ENCODE data around the gene CD36.

CD36 gene

DNA sequence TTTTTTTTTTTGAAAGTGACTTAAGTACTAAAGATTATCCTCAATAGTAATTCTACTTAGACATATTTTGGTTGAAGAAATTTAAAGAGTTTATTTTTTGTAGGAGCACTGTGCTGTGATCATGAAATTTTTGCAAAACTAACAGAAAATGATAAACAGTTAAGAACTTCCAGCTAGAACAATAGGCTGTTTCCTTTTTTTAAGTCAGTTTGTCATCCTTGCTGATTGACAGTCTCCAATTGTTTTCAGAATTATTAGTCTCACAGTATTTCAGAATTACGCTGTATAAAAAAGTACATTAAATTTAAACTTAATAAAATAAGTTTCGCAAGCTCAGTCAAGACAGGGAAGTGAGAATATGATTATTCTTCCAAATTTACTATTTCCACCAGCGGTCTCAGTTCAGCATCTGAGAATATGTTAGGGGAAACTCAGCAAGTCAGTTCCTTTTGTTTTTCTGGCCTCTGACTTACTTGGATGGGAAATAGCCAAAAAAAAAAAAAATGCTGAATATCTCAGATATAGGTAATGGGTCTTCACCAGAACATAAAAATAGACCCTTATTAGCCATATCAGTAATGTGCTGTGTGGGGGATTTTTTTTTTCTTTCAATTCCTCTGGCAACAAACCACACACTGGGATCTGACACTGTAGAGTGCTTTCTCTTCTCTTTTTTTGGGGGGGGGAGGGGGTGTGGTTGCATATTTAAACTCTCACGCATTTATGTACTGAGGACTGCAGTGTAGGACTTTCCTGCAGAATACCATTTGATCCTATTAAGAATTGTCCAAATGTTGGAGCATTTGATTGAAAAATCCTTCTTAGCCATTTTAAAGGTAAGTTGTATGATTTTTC lies at the start of gene CD36:
Gene CD36, plus strand, starts transcription at position 732 of the 855 bp plus-strand sequence. CDS start 8,099 bp downstream, outside the sequence.
- DNase-seq: no peak

GRCh38 chr7:80589631-80590030 lies 48.8 kb upstream of the CD36 start:
- DNase-seq: no peak

DNA sequence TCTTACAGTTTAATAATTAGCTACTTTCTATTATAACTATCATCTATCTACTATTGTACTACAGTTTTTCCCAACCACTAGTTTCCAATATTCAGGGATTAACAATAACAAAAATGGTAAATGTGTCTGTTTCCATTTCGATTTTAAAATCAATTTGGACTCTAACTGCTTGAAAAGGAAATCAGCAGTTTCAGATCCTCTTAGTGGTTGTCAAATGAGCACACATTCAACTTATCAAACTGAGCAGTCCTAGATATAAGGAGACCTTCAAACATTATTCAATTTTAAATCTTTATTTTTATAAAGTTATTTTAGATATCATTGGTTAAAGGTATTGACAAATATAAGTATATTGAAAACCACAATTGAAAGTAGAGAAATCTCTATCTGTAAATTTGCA lies 46.8 kb upstream of the CD36 start:
- no peak for DNase-seq

- no peak for DNase-seq
Observed at GRCh38 chr7:80593869-80594586, 44.4 kb upstream of the CD36 start.

GRCh38 chr7:80596933-80597517 lies 41.4 kb upstream of the CD36 start:
- DNase-seq: no peak

- DNase-seq: no peak
Observed at GRCh38 chr7:80597875-80598274, 40.6 kb upstream of the CD36 start.

DNA sequence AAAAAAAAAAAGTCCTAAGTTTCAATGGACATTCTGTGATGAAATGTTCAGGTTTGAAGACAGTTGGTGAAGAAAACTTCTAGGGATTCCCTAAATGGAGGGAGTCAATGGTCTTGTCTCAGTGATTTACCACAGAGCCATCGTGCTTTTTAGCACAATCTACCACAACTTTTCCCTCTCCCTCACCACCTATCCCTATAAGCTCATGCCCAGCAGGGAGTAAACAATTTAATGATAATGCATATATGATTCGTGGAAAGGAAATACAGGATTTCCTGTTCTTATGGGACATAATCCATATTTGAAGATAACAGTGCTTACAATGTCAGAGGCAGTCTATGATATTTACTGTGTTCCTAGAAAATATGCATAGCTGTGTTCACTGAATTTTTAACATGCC lies 38.4 kb upstream of the CD36 start:
- DNase-seq: no peak

DNA sequence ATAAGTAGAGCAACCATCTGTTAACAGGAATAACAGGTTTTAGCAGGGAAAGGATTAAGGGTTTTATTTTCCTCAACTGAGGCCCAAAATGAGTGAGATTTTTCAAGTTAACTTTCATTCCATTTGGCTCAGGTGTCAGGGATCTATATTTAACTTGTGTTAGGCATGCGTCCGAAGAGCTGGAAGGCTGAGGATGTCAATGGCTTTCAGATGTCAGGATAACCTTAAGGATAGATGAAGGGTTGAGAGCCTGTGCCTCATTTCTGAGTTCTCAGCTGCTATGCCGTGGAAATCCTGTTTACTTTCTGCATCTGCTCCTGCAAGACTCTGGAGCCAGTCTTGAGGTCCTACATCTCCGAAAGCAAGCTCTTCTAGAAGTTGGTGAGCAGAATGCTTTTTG lies 36.4 kb upstream of the CD36 start:
- no peak for DNase-seq

GRCh38 chr7:80603940-80604339 lies 34.5 kb upstream of the CD36 start:
- no peak for DNase-seq

- no peak for DNase-seq
Observed at GRCh38 chr7:80604436-80604835, 34.0 kb upstream of the CD36 start.

GRCh38 chr7:80607136-80607535 lies 31.3 kb upstream of the CD36 start:
- no peak for DNase-seq

- no peak for DNase-seq
Observed at GRCh38 chr7:80608336-80608735, 30.1 kb upstream of the CD36 start.

- DNase-seq: no peak
Observed at GRCh38 chr7:80609751-80610150, 28.7 kb upstream of the CD36 start.

DNA sequence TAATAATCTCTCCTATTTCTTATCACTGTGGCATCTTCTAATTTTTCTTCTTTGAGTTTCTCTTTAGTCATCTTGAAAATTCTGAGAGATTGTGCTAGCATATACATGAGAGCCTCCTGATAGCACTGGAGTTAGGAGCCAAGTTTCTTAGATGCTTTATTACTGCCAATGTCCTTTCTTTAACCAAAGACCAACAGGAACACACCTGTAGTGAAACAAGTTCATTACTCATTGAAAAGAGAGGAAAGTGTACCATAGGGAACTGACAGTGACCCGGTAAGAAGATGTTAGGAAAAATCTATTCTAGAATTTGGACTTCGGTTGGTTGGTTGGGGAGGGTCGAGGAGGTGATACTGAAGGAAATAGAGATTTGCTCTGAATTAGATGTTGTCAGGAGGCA lies 27.1 kb upstream of the CD36 start:
- DNase-seq: no peak

GRCh38 chr7:80611779-80612178 lies 26.7 kb upstream of the CD36 start:
- no peak for DNase-seq

DNA sequence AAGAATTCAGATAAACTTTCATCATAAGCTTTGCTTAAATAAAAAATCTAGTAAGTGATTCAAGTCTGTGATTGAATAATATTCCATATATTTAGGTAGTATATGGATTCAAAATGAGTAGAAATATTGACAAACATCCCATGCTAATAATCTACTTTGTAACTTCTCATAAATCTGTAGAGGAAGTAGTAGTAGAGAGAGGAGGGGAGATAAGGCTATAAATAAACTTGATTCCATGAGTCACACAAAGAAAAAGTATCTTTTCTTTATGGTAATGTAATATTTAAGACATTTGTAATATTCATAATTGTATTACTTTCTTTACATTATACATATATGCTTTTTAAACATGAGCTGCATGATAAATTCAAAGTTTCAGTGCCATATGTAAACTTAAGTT lies 25.6 kb upstream of the CD36 start:
- DNase-seq: no peak

DNA sequence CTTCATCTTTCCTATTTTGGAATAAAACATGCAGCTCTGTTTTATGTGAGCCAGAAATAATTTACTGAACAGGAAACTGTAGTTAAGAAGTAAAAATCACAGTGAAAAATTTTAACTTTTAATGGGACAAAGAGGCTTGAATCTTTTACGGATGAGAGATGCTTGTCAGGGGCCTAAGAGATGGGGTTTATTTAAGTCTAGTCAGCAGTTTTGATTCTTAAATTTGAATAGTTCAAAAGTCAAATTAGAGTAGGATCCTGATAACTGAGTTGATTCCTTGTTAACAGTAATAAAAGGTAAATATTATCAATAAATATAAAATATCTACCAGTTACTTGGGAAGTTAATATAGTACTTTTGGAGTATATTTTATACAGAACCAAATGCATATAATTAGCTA lies 24.9 kb upstream of the CD36 start:
- DNase-seq: no peak

DNA sequence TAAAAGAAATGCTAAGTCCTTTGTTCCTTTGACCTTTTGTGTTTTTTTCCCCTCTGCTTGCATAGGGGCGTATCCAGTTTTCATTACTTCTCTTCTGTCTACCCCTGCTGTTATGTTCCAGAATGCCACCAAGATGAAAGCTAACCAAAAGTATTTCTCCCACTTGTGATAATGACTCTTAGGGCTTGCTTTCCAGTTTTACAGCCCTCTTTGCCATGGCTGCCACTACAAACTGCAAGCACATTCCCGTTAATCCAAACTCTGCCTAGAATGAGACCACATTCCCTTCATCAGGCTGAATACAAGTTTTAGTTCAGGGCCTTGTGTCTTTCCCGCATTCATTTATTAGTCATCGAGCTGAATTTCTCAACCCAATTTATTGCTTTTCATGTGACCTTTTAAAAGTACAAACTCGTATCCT lies 23.6 kb upstream of the CD36 start:
- DNase-seq: no peak

- no peak for DNase-seq
Observed at GRCh38 chr7:80618096-80618495, 20.3 kb upstream of the CD36 start.

GRCh38 chr7:80619741-80620140 lies 18.7 kb upstream of the CD36 start:
- DNase-seq: no peak

DNA sequence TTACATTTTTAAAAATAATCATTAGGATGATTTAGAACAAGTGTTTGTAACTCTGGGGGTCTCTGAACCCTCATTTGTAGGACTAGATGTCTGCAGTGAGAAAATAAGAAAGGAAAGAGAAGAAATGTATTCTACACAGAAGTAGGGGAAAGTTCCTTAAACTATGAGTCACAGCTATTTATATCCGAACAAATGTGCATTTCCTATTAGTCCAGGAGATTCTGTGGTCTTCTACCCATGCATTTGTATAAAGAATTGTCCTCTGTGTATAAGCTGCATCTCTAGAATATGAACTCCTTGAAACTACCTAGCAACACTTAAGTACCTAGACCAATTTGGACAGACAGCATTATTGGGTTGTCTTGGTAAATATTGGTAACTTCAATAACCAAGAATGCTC lies 15.9 kb upstream of the CD36 start:
- no peak for DNase-seq

DNA sequence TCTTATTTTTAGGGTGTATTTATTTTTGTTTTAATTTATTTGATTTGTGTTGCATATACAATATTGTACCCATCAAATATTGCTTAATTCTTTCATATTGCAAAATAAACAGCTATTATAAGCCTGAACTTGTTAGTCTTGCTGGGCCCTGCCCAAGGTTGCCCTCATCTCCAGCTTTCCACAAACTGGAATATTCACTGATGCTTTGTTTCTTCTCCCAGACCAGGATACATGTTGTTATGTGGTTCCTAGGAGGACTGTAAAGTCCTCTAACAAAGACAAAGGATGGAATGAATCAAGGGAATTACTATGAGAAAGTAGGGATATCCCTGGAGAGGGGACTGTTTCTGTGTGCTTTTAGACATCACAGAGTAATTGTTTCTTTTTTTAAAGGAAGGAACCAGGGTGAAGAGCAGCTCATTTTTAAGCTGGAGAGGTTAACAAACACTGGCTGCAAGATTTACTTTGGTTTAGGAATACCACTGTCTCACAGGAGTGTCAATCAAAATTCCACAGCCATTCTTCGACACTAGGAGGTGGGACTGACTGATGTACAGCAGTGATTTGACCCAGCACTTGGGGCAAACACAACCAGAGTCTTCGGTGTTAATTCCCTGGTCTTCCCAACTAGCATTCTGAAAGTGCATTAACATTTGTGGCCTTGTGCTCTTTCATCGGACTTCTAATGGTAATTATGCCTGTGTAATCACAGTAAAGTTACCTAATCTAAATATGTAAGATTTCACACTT lies 14.8 kb upstream of the CD36 start:
- no peak for DNase-seq

GRCh38 chr7:80624763-80625162 lies 13.7 kb upstream of the CD36 start:
- no peak for DNase-seq

All from activated effector memory CD4-positive, alpha-beta T cell treated with anti-CD3 and anti-CD28 coated beads, Interleukin-2, amount 50 U/mL, for 16 hours (primary cell).